DMS53 (cell line): ENCODE measurements around the gene C17orf75.
"Not testable (repeated sequence)": the region's sequence is repeated elsewhere in the genome, so short reads cannot be mapped to it uniquely, and the experiment has no call there.

Experiments used
- DNase-seq: peaks from one replicate; lab custom pipeline; 2025; lab: John Stamatoyannopoulos, UW

Gene C17orf75

GRCh38 chr17:32342603-32343325 is 791 bp upstream of the C17orf75 start:
- peak; percentile 14 for DNase-seq

GRCh38 chr17:32341141-32341856 is 674 bp downstream of the C17orf75 start:
- DNase-seq, result peak; percentile 41

- no peak for DNase-seq
These were observed 6.3 kb downstream of the C17orf75 start for GRCh38 chr17:32335687-32336086.

DNA sequence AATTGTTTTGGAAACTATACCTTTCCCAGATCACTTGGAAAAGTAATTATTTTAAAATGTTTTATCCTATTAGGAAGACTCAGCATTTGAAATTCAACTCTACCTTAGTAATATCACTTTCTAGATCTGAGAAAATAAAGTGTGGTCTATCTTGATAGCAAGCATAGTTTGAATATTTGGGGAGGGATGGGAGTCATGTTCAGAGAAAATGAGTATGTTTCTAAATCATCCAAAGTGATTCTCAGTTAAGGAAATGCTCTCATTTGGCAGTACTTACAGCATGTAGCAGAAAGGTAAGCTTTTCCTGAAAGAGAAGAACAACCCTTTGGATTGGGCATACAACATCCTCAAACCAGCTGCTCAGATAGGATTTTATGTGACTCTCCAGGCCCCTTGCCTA is 6.9 kb downstream of the C17orf75 start:
- no peak for DNase-seq

DNA sequence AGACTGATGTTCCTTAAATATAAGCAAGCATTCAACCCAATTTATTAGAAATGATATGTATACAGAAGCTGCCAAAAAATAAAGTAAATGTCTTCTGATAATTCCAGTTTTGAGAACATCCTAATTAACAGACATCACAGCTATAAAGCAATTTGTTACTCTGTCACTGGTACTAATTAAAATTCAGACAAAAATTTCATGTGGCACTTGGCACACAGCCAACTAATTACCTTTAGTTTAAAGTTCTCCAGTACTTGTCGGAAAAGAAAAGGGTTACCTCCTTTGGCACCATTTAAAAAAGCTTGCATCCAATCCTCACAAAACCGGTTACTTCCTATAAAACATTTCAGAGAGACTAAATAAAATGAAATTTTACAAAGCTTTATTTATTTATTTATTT is 8.8 kb downstream of the C17orf75 start:
- DNase-seq, result no peak

- no peak for DNase-seq
These were observed 10.5 kb downstream of the C17orf75 start for GRCh38 chr17:32331243-32332040.

- DNase-seq, result no peak
These were observed 11.8 kb downstream of the C17orf75 start for GRCh38 chr17:32330147-32330546.

GRCh38 chr17:32327911-32328310 is 14.1 kb downstream of the C17orf75 start:
- DNase-seq, result no peak

DNA sequence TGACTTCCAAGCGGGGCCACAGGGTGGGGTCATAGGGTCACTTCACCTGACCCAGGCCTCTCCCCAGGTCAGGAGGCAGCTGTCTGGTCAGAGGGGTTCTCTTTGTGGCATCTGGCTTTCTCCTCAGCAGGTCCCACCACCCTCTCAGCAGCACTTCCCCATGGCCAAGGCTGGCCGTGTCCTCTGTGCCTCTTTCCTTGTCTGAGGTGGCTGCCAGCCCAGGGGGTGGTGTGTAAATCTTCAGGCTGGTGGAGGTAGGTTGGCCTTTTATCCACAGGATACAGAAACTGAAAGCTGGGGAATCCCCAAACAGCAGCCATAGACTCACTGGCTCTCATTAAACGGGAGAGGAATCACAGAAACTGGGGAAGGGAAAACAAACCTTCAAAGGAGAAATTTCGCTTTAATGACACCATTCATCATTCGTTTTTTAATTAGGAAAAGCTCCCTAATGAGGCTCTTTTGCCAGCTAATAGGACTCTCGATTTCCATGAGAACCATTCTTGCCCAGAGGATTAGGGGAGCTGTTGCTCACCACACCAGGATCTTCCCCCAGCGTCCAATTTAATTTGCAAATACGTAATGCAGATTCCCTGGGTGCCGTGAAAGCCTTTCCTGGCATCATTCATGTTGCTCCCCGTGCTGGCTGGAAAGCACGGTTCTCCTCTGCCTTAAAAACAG is 18.0 kb downstream of the C17orf75 start:
- DNase-seq, result peak; percentile 59

DNA sequence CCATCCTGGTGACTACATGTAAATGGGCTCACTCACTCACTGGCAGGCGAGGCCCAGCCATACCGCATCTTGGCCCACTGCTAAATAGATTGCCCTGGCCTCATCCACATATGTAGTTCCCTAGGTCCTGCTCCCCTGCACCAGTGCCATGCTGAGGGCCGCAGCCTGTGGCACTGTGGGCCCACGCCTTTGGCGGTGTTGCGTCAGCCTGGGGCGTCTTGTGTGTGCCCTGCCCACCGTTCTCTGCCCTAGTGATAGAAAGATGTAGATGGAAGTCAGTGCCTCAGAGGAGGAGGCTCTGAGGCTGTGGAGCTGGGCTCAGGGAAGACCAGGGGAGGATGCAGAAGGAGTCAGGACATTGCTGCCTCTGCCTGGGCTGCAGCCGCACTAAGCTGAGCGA is 18.9 kb downstream of the C17orf75 start:
- DNase-seq, result no peak

- DNase-seq, result no peak
These were observed 21.1 kb downstream of the C17orf75 start for GRCh38 chr17:32320847-32321246.

GRCh38 chr17:32320080-32320479 is 21.9 kb downstream of the C17orf75 start:
- not testable (repeated sequence) for DNase-seq

- DNase-seq, result peak; percentile 81
These were observed 22.4 kb downstream of the C17orf75 start for GRCh38 chr17:32319548-32319905.

DNA sequence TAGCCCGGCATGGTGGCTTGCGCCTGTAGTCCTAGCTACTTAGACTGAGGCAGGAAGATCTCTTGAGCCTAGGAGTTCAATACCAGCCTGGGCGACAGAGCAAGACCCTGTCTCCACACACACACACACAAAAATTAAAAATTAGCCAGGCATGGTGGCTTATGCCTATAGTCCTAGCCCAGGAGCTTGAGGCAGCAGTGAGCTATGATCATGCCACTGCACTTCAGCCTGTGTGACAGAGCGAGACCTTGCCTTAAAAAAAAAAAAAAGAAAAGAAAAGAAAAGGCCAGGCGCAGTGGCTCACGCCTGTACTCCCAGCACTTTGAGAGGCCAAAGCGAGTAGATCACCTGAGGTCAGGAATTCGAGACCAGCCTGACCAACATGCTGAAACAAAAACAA is 23.9 kb downstream of the C17orf75 start:
- DNase-seq, result no peak

DNA sequence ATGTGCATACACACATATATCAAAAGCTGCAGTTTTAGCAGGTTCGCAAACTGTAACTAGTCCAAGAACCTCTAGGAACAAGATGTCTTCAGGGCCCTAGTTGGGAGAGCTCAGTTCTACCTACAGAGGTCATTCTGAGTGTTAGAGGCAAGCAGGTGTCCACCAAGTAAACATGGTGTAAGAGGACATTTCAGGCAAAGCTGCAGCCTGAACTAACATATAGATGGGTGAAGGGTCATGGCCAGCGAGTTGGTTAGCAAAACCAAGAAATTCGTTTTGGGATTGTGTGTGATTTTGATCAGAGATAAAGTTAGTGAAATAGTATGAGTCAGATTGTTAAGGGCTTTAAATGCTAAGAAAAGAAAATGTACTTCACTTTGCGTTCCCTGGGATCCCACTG is 24.6 kb downstream of the C17orf75 start:
- DNase-seq, result peak; percentile 31

GRCh38 chr17:32316653-32317052 is 25.3 kb downstream of the C17orf75 start:
- not testable (repeated sequence) for DNase-seq

DNA sequence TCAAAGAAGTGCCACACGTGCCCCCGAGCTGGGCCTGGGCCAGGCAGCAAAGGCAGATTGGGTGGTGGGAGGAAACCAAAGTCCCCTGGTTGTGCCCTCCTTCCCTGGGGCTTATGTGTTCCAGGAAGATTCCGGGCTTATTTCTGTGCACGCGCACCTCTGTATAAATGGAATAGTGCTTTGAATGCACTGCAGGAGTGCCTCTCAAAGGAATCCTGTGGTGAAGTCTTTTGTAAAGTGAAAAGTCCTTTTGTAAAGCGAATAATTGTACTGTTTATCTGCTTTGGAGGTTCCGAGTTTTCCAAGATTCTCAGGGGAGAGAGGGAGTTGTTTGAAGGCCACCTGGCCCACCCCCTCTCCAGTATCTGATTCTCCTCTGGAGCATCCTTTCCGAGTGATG is 26.8 kb downstream of the C17orf75 start:
- no peak for DNase-seq

DNA sequence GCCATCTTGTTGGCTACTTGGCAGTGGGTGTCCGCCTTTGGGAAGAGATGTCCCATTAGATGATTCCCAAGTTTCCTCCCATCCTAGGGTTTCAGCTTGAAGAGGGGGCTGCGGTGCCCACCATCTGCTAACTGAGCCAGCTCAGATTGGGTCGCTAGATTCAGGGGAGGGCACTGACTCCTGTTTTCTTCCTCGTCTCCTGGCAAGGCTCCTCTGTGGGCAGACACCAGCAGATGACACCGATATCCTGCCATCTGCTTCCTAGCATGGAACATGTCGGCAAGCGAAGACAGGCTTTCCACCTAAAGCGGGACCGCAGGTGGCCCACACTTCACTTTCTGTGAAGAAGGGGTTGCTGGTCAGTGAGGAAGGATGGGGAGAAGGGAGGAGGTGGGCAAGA is 27.3 kb downstream of the C17orf75 start:
- no peak for DNase-seq

- peak; percentile 18 for DNase-seq
These were observed 30.9 kb downstream of the C17orf75 start for GRCh38 chr17:32311028-32311536.

DNA sequence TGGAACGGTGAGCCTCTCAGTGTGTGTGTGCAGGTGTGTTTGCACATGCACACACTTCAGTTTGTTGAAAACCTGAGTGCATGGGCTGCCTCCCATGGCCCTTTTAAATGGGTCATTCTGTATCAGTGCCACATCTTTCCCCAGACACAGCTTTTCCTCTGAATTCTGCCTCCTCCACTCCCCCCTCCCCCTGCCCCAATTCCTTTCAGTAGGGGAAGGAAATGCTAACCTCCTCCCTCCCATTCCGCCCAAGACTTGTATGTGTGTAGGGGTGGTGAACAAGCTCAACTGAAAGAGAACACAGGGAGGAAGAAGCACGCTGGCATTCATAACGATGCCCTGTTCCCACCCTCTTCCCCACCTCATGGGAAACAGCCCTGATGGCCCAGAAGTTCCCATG is 34.3 kb downstream of the C17orf75 start:
- peak; percentile 82 for DNase-seq

GRCh38 chr17:32305049-32305448 is 36.9 kb downstream of the C17orf75 start:
- DNase-seq, result no peak

DNA sequence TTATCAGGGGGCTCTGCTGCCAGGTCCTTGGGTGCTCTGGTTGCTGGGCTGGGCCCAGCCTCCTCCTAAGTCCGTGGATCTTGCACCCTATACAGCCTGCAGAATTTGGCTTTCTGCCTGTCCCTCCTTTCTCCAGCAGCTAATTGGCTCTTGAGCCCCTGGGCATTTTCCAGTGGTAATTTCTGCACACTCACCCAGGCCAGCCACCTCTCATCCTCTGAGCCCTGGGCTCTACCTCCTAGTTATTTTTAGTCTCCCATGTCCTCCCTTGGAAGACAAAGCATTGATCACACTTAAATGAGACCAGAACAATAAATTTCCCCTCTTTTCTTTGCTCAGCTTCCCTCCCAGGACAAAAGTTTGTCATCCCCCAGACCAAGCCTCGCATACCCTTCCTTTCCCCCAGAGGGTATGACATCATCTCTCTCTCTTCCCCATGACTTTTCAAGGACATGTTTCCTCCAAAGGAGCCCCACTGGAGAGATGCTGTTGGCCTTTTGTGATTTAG is 38.1 kb downstream of the C17orf75 start:
- DNase-seq, result no peak
